CD4-positive, alpha-beta T cell treated with Interleukin-4 for 4 hours (primary cell): ENCODE measurements around the gene ZNF586.

Source experiments
- DNase-seq: peaks from one replicate; pipeline ENCODE4 v3.0.0-alpha.2; 2020

Gene ZNF586

DNA sequence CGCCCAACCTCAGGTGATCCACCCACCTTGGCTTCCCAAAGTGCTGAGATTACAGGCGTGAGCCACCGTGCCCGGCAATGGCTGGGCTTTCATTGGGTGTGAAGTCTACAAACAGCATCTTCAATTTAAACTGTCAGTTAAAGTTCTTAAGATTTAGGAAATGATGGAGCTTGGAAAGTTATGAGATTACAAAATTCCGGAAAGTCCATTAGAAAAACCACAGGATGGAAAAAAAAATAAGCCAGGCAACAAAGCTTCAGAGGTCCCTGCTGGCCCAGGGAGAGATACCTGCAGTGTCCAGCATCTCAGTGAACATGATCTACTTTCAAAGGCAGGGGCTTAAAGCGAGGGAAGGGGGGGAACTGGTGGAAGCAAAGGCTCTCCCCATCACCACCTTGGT lies 56.0 kb downstream of the ZNF586 start:
- DNase-seq, result no peak

DNA sequence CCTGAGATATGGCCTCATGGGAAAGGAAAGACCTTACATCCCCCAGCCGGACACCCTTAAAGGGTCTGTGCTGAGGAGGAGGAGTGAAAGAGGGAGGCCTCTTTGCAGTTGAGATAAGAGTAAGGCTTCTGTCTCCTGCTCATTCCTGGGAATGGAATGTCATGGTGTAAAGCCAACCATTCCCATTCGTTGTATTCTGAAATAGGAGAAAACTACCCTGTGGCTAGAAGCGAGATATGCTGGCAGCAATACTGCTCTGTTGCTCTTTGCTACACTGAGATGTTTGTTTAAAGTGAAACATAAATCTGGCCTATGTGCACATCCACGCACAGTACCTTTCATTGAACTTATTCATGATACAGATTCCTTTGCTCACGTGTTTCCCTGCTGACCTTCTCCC lies 59.8 kb downstream of the ZNF586 start:
- DNase-seq, result no peak

DNA sequence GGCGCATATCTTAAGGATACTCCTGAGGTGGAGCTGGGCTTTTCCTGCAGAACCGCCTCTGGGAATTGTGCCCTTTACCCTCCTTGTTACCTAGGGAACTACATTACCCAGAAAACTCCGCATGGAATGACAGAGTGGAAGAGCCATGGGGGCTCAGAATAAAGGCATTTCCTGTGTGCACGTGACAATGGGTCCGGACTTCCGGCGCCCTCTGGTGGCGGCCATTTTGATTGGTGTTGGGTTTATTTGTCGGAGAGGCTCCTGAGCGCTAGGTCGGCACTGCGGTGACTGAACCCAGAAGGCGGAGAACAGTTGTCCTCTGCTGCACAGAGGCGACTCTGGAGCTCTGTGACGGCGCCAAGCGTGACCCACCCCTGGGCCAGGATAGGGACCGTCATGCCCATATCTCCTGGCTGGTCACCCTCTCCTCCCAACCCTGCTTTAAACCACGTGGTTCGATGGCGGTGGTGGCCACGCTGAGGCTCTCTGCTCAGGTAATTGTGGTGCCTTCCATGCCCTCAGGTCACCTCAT lies 60.7 kb downstream of the ZNF586 start, which contains the start of gene ZNF587B:
TSS of gene ZNF587B (plus strand) at position 229 of the 532 bp plus-strand sequence. CDS start at position 459, 230 bp downstream.
- peak; percentile 25 for DNase-seq
